ENCODE data around the gene RALGAPA2.

GRCh38 chr20:20455926-20456325 is 256.5 kb downstream of the RALGAPA2 start:
- no peak for TF ChIP-seq CTCF (IDR thresholded peaks at IDR 0.05)
- TF ChIP-seq POLR2A (IDR thresholded peaks at IDR 0.05; ENCODE audit: low read depth), result no peak
- no peak for TF ChIP-seq POLR2AphosphoS5 (IDR thresholded peaks at IDR 0.05)

All from esophagus muscularis mucosa (tissue), 3 donors.